HUDEP-2 (cell line): ENCODE measurements around the gene FLT1.
A peak's percentile ranks its signal among the peaks of the same experiment; 100 is the strongest.

Experiments
- DNase-seq, 76 experiments: peaks; one replicate each; lab custom pipeline; 2025; ENCODE audit not compliant: unreplicated experiment in 76 of 76; lab: John Stamatoyannopoulos, UW

FLT1 gene, protein sequence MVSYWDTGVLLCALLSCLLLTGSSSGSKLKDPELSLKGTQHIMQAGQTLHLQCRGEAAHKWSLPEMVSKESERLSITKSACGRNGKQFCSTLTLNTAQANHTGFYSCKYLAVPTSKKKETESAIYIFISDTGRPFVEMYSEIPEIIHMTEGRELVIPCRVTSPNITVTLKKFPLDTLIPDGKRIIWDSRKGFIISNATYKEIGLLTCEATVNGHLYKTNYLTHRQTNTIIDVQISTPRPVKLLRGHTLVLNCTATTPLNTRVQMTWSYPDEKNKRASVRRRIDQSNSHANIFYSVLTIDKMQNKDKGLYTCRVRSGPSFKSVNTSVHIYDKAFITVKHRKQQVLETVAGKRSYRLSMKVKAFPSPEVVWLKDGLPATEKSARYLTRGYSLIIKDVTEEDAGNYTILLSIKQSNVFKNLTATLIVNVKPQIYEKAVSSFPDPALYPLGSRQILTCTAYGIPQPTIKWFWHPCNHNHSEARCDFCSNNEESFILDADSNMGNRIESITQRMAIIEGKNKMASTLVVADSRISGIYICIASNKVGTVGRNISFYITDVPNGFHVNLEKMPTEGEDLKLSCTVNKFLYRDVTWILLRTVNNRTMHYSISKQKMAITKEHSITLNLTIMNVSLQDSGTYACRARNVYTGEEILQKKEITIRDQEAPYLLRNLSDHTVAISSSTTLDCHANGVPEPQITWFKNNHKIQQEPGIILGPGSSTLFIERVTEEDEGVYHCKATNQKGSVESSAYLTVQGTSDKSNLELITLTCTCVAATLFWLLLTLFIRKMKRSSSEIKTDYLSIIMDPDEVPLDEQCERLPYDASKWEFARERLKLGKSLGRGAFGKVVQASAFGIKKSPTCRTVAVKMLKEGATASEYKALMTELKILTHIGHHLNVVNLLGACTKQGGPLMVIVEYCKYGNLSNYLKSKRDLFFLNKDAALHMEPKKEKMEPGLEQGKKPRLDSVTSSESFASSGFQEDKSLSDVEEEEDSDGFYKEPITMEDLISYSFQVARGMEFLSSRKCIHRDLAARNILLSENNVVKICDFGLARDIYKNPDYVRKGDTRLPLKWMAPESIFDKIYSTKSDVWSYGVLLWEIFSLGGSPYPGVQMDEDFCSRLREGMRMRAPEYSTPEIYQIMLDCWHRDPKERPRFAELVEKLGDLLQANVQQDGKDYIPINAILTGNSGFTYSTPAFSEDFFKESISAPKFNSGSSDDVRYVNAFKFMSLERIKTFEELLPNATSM (N-terminal part only)

GRCh38 chr13:28494778-28495537 is at the start of gene FLT1:
Gene FLT1, minus strand, starts transcription at chr13:28495128. Its CDS starts 285 bp downstream, at chr13:28494843.
- DNase-seq = no peak

GRCh38 chr13:28544026-28544425 is 49.1 kb upstream of the FLT1 start:
- DNase-seq = no peak

DNA sequence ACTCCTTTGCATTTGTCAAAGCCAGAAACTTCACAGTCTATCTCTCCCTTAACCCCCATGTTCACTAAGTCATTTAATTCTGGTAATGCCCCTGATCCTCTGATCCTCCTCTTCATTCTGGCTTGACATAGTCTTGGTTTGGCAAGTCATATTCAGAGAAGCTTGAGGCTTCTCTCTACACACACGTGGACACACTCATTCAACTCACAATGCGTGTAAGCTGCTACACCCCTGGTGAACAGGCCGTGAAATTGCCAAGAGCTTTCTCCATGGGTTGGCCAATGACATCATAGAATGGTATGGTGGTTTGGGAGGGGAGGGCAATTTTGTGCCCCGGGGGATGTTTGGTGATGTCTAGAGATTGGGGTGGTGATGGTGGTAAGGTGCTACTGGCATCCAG is 47.9 kb upstream of the FLT1 start:
- DNase-seq = no peak

DNA sequence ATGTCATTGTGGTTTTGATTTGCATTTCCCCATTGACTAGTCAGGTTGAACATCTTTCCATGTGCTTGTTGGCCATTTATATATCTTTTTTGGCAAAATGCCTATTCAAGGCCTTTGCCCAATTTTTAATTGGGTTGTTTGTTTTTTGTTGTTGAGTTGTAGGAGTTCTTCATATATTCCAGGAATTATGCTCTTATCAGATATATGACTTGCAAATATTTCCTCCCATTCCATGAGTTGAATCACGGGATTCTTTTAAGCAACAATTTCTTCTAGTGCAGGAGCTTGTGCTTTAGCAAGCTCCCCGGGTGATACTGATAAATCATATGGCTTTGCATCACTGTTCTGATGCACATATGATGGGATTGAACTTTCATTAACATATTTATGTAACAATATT is 47.0 kb upstream of the FLT1 start:
- no peak for DNase-seq

- no peak for DNase-seq
These were observed 45.7 kb upstream of the FLT1 start for GRCh38 chr13:28540612-28541011.

DNA sequence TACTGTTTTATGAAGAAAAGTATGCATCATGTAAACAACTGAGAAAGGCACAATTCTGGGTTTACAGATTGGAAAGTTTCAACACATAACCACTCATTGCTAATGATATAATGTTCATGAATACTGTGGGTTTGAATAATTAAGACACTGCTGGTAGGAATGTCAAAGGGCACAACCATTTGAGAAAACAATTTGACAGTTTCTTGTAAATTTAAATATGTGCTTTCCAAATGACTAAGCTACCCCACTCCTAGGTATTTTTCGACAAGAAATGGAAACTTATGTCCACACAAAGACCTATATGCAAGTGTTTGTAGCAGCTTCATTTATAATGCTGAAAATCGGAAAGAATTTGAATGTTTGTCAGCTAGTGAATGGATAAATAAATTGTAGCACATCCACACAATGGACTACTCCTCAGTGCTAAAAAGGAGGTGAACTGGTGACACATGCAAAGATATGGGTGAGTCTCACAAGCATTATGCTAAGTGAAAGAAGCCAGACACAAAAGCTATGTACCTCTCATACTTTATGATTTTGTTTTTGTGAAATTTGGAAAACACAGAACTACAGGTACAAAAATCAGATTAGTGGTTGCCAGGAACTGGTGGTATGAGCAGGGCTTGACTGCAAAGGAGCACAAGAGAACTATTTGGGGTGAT is 44.8 kb upstream of the FLT1 start:
- DNase-seq = no peak

DNA sequence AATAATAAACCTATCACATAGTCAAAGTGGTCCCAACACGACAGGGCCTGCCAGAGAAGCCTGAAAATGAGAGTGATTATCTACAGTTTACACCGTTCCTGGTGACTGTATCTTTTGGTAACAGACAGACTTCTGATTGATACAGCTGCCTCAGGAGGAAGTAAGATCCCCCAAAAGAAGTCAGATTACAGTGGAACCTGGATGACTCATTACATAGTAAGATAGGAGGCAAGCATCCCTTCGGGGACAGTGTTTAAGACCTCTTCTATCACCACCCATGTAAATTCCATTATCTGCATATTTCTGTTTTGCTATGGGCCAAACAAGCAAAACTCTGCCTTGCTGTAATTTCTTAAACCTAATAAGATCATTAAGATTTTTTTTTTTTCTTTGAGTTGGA is 44.0 kb upstream of the FLT1 start:
- no peak for DNase-seq

DNA sequence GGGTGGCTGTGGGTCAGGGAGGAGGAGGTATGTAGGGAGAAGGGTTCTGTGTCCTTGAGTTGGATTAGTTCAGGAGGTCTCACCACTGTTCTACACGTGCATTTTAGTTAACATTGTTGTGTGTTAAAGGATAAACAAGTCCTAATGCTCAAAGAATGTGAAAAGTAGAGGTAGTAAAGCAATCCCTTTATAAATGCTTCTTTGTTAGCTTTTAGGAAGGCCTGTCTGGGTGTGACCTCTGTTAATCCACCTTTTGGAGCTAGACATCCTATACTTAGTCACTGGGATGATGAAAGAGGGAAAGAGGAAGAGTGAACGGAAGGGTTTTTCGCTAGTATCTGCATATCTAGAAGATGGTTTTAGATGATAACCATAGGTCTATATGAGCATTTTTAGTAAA is 42.2 kb upstream of the FLT1 start:
- DNase-seq = no peak

DNA sequence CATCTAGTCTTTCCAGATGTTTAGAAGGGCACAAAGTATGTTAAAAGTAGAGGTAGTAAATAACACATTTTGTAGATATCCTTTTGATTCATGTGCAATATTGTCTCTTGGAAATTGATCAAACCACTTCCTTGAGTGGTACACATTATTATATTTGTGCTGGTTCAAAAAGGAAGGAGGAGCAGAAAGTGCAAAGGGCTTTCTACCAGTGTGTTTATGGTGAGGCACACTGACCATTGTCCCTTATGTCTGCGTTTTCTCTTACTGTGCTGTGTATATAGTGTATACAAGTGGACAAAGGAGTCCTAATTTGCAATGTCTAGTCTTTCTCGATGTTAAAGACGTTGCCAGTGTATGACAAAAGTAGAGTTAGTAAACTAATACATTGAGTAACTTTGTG is 41.4 kb upstream of the FLT1 start:
- no peak for DNase-seq

GRCh38 chr13:28535734-28536133 is 40.8 kb upstream of the FLT1 start:
- no peak for DNase-seq

DNA sequence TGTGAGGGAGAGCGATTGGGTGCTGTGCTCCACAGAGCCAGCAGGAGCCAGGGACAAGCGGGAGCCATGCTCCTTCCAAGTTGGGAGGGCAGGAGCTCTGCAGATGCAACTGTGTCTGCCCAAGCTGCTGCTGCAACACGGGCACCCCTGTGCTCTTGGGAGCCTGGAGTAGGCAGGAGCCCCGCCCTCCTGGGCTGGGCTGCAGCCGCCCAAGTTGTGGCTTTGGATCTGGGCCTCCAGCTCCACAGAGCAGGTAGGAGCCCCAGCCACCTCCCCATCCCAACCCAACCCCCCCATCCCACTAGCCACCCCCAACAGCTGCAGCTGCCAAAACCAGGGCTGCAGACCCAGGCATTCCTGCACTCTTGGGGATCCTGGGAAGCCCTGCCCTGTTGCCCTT is 39.9 kb upstream of the FLT1 start:
- no peak for DNase-seq

GRCh38 chr13:28534210-28534609 is 39.3 kb upstream of the FLT1 start:
- no peak for DNase-seq

- no peak for DNase-seq
These were observed 38.7 kb upstream of the FLT1 start for GRCh38 chr13:28533441-28534166.

GRCh38 chr13:28533125-28533436 is 38.2 kb upstream of the FLT1 start:
- no peak for DNase-seq

DNA sequence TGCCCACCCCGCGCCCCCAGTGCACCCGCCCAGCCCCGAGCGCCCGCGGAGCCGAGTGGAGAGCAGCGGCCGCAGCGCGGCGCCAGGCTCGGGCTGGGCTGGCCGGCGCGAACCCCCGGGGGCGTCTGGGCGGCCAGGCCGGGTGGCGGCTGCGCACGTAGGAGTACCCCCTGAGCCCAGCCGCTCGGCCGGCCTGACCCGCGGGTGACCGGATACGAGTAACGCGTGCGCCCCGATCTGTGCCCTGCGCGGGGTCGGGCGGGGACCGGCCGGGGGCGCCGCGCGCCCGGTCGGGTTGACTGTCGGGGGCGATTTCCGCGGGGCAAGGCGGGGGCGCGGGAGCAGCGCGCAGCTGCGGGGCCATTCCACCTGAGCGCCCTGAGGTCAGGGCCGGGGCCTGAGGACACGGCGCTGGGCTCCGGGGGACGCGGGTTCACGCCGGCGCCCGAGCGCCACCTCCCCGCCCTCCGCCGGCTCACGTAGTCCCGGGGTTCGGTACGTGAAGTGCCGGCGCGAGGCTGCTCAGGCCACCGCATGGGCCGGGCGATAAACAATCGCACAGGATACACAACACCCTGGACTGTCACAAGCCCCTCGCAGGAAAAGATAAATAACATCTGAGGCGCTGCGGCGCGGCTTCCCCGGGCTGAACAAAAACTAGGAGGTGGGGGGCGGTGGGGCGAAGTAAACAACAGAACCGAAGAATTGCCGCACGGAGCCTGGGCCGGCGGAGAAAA is 37.6 kb upstream of the FLT1 start:
- peak in 16 of 76 experiments; percentile 1 to 41 (median 8) for DNase-seq

DNA sequence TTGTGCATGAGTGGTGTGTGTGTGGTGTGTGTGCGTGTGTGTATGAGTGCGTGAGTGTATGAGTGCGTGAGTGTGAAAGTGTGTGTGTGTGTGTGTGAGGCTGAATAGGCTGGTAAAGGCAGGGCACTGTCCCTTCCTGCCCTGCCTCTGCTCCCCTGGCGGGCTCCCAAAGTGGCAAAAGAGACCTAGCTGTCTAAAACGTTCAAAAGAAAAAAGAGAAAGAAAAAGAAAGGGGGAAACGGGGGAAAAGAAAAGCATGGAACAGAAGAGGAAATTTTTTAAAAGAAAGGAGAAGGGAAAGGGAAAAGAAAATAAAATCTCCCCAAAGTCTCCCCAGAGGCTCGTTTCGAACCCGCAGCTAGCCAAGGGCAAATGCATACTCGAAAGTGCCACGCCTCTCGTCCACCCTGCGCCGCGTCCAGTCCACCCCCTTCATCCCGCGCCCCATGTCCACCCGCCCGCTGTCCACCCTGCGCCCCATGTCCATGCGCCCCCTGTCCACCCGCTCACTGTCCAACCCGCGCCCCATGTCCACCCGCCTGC is 37.0 kb upstream of the FLT1 start:
- DNase-seq = no peak

DNA sequence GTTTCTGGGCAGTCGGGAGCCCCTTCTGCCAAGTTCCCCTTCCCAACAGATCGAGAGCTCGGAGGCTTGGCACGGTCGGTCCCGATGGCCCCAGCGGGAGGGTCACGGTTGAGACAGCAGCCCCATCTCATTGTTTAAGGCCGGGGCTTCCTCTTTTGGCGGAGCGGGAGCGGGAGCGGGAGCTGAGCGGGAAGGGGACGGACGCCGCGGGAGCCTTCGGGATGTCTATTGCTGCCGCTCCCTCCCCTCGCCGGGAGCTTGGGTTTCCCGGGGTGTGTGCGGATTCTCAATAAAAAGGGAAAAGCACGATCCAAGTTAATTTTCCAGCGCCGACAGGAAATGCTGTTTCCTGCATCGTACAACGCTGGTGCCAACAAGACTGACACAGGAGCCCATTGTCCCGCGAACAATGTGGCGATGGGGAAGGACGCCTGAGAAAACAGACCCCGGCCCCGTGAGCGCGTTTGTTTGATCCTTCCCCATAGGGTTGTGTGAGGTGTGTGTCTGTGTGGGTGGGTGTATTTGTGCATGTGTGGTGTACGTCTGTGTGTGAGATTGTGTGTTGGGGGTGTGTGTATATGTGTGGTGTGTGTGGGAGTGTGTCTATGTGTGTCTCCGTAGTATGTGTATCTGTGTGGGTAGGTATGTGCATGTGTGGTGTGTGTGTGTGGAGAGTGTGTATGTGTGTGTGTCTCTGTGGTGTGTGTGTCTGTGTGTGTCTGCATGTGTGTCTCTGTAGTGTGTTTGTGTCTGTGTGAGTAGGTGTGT is 36.3 kb upstream of the FLT1 start:
- no peak for DNase-seq

DNA sequence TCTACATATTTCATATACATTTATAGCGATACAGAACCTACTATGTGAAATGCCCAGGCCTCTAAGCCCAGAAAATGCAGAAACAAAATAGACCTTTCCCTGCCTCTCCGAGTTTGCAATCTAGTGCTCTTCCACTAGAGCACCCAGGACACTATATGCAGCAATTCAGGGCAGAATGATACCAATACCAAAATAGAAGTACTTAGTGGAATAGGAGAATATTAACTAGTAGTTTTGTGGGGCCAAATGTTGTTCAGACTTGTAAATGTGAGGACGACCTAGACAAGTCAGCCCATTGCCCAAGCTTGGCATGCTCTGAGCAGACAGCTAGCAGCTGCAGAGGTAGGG is 35.8 kb upstream of the FLT1 start:
- DNase-seq = no peak
